ENCODE results near the gene NHLRC4. TPM values are rescaled to one million over a fixed set of nuclear protein-coding genes. Genes with fewer than 3 reads are reported as not detected.

NHLRC4 gene
- total RNA-seq, 2 donors from 2014 or later, result 1.1 TPM

DNA sequence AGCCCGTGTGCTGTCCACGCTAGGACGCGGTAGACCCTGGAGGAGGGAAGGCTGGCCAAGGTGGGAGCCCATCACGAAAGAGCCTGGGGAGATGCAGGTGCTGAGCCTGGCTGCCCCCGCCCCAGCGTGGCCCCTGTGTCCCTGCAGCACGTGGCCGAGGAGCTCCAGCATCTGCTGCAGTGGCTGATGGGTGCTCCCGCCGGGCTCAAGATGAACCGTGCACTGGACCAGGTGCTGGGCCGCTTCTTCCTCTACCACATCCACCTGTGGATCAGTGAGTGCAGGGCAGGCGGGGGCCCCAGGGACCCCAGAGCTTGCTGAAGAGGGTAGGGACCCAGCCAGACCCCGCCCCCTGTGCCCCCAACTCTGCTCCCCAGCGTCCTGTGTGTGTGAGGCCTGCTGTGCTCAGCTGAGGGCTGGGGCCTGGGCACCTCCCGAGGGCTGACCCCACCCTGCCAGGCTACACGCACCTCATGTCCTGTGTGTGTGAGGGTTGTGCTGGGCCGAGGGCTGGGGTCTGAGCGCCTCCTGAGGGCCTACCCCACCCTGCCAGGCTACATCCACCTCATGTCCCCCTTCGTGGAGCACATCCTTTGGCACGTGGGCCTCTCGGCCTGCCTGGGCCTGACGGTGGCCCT is 11.5 kb downstream of the NHLRC4 start:
- Histone ChIP-seq H3K27me3 (ENCODE audit: control insufficient read depth, insufficient read depth, low read length, poor library complexity, severe bottlenecking) (no peaks in the 10 kb centered on the region), H3K9me3 (ENCODE audit: control insufficient read depth, low read length) (no peaks in the 10 kb centered on the region), H3K36me3 (ENCODE audit: control insufficient read depth, insufficient read depth, low read length) (no peaks in the 10 kb centered on the region), H3K4me1 (ENCODE audit: control insufficient read depth, insufficient read depth, low read length) (no peaks in the 10 kb centered on the region), H3K27ac (ENCODE audit: low read depth, low read length) (no peak overlapping the region), H3K4me3 (ENCODE audit: low read length) (no peak overlapping the region), H3K9ac (ENCODE audit: extremely low read depth, low read length, poor library complexity, severe bottlenecking) (no peak overlapping the region)
- DNase-seq, result no peak
- WGBS, 2 experiments (ENCODE audit: insufficient coverage in 1 of 2, insufficient read length in 1 of 2), result 90 to 95% methylated on average over 18 to 24 of the region's 24 CpGs
- Mint-ChIP-seq H3K27me3 (ENCODE audit: insufficient read depth) (no peaks in the 10 kb centered on the region), H3K4me1 (no peaks in the 10 kb centered on the region), H3K9me3 (no peaks in the 10 kb centered on the region), H3K27ac (no peak overlapping the region), H3K36me3 (ENCODE audit: low read depth) (peaks cover 8% of the 10 kb centered on the region), H3K4me3 (no peak overlapping the region)
- TF ChIP-seq, protein P1, sequence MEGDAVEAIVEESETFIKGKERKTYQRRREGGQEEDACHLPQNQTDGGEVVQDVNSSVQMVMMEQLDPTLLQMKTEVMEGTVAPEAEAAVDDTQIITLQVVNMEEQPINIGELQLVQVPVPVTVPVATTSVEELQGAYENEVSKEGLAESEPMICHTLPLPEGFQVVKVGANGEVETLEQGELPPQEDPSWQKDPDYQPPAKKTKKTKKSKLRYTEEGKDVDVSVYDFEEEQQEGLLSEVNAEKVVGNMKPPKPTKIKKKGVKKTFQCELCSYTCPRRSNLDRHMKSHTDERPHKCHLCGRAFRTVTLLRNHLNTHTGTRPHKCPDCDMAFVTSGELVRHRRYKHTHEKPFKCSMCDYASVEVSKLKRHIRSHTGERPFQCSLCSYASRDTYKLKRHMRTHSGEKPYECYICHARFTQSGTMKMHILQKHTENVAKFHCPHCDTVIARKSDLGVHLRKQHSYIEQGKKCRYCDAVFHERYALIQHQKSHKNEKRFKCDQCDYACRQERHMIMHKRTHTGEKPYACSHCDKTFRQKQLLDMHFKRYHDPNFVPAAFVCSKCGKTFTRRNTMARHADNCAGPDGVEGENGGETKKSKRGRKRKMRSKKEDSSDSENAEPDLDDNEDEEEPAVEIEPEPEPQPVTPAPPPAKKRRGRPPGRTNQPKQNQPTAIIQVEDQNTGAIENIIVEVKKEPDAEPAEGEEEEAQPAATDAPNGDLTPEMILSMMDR (conservative IDR thresholded peaks at IDR 0.05), result no peak

DNA sequence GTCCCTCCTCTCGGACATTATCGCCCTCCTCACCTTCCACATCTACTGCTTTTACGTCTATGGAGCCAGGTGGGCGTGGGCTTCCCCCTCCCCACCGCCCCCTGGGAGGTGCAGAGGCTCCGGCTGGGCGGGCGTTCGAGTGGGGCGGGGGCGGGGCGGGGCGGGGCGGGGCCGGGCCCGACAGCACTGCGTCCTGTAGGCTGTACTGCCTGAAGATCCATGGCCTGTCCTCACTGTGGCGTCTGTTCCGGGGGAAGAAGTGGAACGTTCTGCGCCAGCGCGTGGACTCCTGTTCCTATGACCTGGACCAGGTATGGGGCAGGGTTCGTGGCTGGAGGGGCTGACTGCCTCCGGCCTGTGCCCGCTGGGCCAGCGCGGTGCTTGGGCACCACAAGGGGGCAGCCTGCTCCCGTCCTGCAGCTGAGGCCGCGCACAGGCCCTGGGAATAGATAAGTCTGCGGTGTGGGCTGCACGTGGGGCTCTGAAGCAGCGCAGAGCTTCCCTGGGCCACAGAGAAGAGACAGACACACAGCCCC is 12.1 kb downstream of the NHLRC4 start:
- Histone ChIP-seq H3K4me1 (ENCODE audit: control insufficient read depth, insufficient read depth, low read length) (no peaks in the 10 kb centered on the region), H3K4me3 (ENCODE audit: low read length) (no peak overlapping the region), H3K36me3 (ENCODE audit: control insufficient read depth, insufficient read depth, low read length) (no peaks in the 10 kb centered on the region), H3K9me3 (ENCODE audit: control insufficient read depth, low read length) (no peaks in the 10 kb centered on the region), H3K27me3 (ENCODE audit: control insufficient read depth, insufficient read depth, low read length, poor library complexity, severe bottlenecking) (no peaks in the 10 kb centered on the region), H3K27ac (ENCODE audit: low read depth, low read length) (no peak overlapping the region), H3K9ac (ENCODE audit: extremely low read depth, low read length, poor library complexity, severe bottlenecking) (no peak overlapping the region)
- TF ChIP-seq, protein P1 (conservative IDR thresholded peaks at IDR 0.05), result peak; percentile 95
- peaks cover 8% of the 10 kb centered on the region for H3K36me3 Mint-ChIP-seq (ENCODE audit: low read depth)
- no peaks in the 10 kb centered on the region for H3K4me1 Mint-ChIP-seq
- WGBS, 2 experiments (ENCODE audit: insufficient coverage in 1 of 2, insufficient read length in 1 of 2), result 43 to 44% methylated on average over 23 to 34 of the region's 34 CpGs
- DNase-seq, result peak; percentile 92
- H3K9me3 Mint-ChIP-seq, result no peaks in the 10 kb centered on the region
- no peak overlapping the region for H3K4me3 Mint-ChIP-seq
- H3K27me3 Mint-ChIP-seq (ENCODE audit: insufficient read depth), result no peaks in the 10 kb centered on the region
- no peak overlapping the region for H3K27ac Mint-ChIP-seq

DNA sequence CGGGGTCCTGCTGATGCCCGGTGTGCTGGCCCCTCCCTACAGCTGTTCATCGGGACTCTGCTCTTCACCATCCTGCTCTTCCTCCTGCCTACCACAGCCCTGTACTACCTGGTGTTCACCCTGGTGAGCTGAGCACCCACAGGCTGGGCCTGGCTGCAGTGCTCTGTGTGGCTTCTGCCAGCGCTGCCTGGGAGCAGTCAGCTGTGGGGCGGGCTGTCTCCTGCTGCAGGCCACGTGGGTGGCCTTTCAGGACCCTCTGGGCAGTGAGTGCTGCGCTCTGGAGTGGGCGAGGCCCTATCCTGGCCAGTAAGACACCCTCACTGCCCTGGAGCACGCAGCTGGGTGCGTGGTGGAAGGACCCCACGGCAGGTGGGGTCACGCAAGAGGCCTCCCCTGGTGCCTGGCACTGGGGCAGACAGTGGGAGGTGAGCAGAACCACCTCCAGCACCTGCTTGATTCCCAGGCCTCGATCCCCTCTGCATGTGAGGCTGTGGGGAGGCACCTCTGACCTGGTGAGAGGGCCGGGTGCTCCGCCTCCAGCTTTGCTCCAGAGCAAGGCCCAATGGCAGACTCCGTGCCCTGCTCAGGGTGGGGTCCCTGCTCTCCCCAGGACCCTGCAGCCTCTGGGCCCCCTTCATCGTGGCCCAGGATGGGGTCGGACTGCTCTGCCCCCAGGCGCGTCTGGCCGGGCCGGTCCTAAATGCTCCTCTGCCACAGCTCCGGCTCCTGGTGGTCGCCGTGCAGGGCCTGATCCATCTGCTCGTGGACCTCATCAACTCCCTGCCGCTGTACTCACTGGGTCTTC is 13.5 kb downstream of the NHLRC4 start:
- peaks cover 8% of the 10 kb centered on the region for H3K36me3 Mint-ChIP-seq (ENCODE audit: low read depth)
- H3K4me3 Mint-ChIP-seq, result no peak overlapping the region
- WGBS, 2 experiments (ENCODE audit: insufficient coverage in 1 of 2, insufficient read length in 1 of 2), result 93 to 96% methylated on average over 25 to 27 of the region's 27 CpGs
- Histone ChIP-seq H3K4me1 (ENCODE audit: control insufficient read depth, insufficient read depth, low read length) (no peaks in the 10 kb centered on the region), H3K27ac (ENCODE audit: low read depth, low read length) (no peak overlapping the region), H3K36me3 (ENCODE audit: control insufficient read depth, insufficient read depth, low read length) (no peaks in the 10 kb centered on the region), H3K27me3 (ENCODE audit: control insufficient read depth, insufficient read depth, low read length, poor library complexity, severe bottlenecking) (no peaks in the 10 kb centered on the region), H3K9me3 (ENCODE audit: control insufficient read depth, low read length) (no peaks in the 10 kb centered on the region), H3K4me3 (ENCODE audit: low read length) (no peak overlapping the region), H3K9ac (ENCODE audit: extremely low read depth, low read length, poor library complexity, severe bottlenecking) (no peak overlapping the region)
- H3K9me3 Mint-ChIP-seq, result no peaks in the 10 kb centered on the region
- no peak for DNase-seq
- peaks cover 2% of the 10 kb centered on the region for H3K27me3 Mint-ChIP-seq (ENCODE audit: insufficient read depth)
- H3K4me1 Mint-ChIP-seq, result no peaks in the 10 kb centered on the region
- H3K27ac Mint-ChIP-seq, result no peak overlapping the region
- TF ChIP-seq, protein P1 (conservative IDR thresholded peaks at IDR 0.05), result no peak
